Smooth muscle cell (in vitro differentiated cells): ENCODE measurements around the gene HOTAIR. TPM values are rescaled to one million over a fixed set of nuclear protein-coding genes. Genes with fewer than 3 reads are reported as not detected.

Experiments used
- DNase-seq: peaks from one replicate; lab custom pipeline; 2025; ENCODE audit not compliant: unreplicated experiment; lab: John Stamatoyannopoulos, UW
- H2AFZ ChIP-seq: fragments of 200-600 bp; sonication (generic); 2 replicates; pipeline ENCODE4 v1.6.0; 2016; ENCODE audit warnings: antibody characterized with exemption, low read depth, mild to moderate bottlenecking
- H3F3A ChIP-seq: fragments of 200-600 bp; sonication (generic); 2 replicates; pipeline ENCODE4 v1.6.0; 2017; ENCODE audit warnings: antibody characterized with exemption, low read depth
- H3K27ac ChIP-seq: fragments of 200-600 bp; sonication (generic); 2 replicates; pipeline ENCODE4 v1.5.1; 2016; ENCODE audit warnings: low read depth, mild to moderate bottlenecking
- H3K27me3 ChIP-seq: fragments of 200-600 bp; sonication (generic); 2 replicates; pipeline ENCODE4 v1.6.1; 2016; ENCODE audit warnings: low read depth, mild to moderate bottlenecking
- H3K36me3 ChIP-seq: fragments of 200-600 bp; sonication (generic); 2 replicates; pipeline ENCODE4 v1.5.1; 2016; ENCODE audit warnings: low read depth
- H3K4me1 ChIP-seq: fragments of 200-600 bp; sonication (generic); 2 replicates; pipeline ENCODE4 v1.5.1; 2016; ENCODE audit warnings: low read depth
- H3K4me2 ChIP-seq: fragments of 200-600 bp; sonication (generic); 2 replicates; pipeline ENCODE4 v1.6.0; 2016; ENCODE audit warnings: mild to moderate bottlenecking
- H3K4me3 ChIP-seq: fragments of 200-600 bp; sonication (generic); 2 replicates; pipeline ENCODE4 v1.5.1; 2016; ENCODE audit warnings: mild to moderate bottlenecking
- H3K79me2 ChIP-seq: fragments of 200-600 bp; sonication (generic); 2 replicates; pipeline ENCODE4 v1.6.0; 2016; ENCODE audit warnings: low read depth, mild to moderate bottlenecking
- H3K9ac ChIP-seq: fragments of 200-600 bp; sonication (generic); 2 replicates; pipeline ENCODE4 v1.6.0; 2016; ENCODE audit warnings: low read depth
- H3K9me3 ChIP-seq: fragments of 200-600 bp; sonication (generic); replicated peaks from 2 replicates; pipeline ENCODE4 v1.5.1; 2016; ENCODE audit warnings: low read depth
- H4K20me1 ChIP-seq: fragments of 200-600 bp; sonication (generic); 2 replicates; pipeline ENCODE4 v1.6.0; 2016; ENCODE audit warnings: low read depth
- WGBS: methylation state at CpG from one replicate; pipeline ENCODE4 v1.1.7; 2016; ENCODE audit warnings: low lambda C conversion rate; 5-methylcytosine and 5-hydroxymethylcytosine counted together
- polyA plus RNA-seq: library from polyadenylated mRNA; unstranded; fragments of >200 nt; fragmentation: Nextera tagmentation; extraction: Ambion mirVana; gene quantifications from 2 replicates; pipeline ENCODE4 v1.2.1, GENCODE V29; 2016
- total RNA-seq: library from RNA; depleted of rRNA; stranded (reverse); fragments of >200 nt; gene quantifications from 2 replicates; pipeline ENCODE4 v1.2.3, GENCODE V29; 2014
- TF ChIP-seq, protein P1 (sequence below): fragments of 200-600 bp; sonication (generic); IDR thresholded peaks from 2 replicates; pipeline ENCODE4 v1.5.1; 2017; ENCODE audit warnings: borderline replicate concordance, mild to moderate bottlenecking, antibody characterized with exemption; ENCODE audit not compliant: insufficient read depth, poor library complexity, severe bottlenecking

The HOTAIR gene
- total and polyA plus RNA-seq, 2 experiments from 2014 or later, result 0.43 TPM; not detected in 1

DNA sequence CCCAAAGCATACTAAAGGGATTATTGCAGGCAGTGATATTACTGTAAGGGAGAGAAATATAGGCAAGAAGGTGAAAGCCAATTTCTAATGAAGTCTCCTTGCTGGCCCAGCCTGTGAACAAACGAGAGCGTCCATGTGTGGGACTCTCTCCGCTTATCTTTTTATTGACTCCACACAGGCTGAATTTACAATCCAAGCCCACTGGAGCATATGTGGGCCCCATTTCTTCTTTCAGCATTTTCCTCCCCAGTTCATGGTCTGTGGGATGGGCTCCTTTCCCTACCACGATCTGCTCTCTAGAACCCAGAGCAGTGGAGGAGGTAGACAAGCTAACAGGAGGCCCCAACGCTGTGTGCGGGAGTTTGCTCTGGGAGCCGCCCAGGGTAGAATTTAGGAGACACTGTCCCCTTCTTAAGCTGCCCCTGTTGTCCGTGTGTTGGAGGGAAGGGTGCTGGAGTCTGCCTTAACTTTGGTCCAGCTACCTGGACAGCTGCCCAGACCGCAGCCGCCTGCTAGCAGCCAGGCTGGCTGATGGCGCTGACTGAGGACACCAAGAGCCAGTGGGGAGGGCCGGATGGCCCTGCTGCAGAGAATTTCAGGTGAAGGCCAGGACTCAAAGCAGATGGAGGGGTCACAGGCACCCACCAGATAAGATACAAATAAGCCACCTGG is 5.0 kb downstream of the HOTAIR start:
- Histone ChIP-seq H3F3A (no peaks in the 10 kb centered on the region), H2AFZ (no peak overlapping the region), H3K9ac (no peak overlapping the region), H4K20me1 (no peaks in the 10 kb centered on the region), H3K9me3 (no peaks in the 10 kb centered on the region), H3K36me3 (no peaks in the 10 kb centered on the region), H3K27me3 (peaks cover 100% of the 10 kb centered on the region), H3K79me2 (no peaks in the 10 kb centered on the region), H3K27ac (no peak overlapping the region), H3K4me1 (no peaks in the 10 kb centered on the region), H3K4me3 (no peak overlapping the region), H3K4me2 (no peak overlapping the region)
- TF ChIP-seq, protein P1, sequence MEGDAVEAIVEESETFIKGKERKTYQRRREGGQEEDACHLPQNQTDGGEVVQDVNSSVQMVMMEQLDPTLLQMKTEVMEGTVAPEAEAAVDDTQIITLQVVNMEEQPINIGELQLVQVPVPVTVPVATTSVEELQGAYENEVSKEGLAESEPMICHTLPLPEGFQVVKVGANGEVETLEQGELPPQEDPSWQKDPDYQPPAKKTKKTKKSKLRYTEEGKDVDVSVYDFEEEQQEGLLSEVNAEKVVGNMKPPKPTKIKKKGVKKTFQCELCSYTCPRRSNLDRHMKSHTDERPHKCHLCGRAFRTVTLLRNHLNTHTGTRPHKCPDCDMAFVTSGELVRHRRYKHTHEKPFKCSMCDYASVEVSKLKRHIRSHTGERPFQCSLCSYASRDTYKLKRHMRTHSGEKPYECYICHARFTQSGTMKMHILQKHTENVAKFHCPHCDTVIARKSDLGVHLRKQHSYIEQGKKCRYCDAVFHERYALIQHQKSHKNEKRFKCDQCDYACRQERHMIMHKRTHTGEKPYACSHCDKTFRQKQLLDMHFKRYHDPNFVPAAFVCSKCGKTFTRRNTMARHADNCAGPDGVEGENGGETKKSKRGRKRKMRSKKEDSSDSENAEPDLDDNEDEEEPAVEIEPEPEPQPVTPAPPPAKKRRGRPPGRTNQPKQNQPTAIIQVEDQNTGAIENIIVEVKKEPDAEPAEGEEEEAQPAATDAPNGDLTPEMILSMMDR, result no peak
- WGBS, result 41% methylated on average over 12 of the region's 12 CpGs
- DNase-seq, result no peak

DNA sequence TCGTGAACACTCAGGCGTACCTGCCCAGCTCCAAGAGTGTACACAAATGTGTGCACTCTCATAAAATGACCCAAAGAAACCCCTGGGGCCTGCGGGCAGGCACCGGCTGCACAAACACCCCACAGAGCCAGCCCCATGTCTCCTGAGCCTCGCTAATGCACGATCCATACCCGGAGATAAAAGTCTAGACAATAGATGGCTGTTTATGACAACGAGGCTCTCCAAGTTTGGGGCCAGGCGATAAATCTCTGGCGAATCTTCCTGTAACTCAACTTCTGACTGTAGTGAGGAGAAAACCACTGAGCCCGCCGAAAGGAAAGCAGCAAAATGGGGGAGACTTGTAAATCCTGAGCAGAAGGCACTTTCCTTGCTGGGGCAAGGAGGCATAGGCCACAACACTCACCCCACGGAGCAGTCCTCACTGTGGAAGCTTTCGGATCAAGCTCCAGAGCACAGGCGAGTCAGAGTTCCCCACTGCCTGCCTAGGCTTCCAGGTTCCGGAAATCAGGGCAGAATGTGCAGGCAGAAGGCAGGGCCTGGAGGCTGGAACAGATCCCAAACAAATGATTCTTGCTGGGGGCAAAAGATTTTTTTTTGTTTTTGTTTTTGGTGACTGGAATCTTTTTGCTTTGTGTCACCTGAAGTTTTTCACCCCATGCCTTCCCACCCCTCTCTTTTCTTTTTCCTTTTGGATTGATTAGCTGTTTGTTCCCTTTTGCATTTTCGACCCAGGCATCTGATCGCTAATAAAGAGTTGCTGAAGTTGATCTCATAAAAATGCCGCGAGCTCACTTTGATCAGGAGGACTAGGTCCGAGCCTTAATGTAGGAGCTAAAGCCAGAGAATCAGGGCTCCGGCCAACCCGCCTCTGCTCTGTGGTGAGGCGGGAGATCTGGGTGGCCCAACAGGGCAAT is 6.3 kb downstream of the HOTAIR start:
- Histone ChIP-seq H3K9me3 (no peaks in the 10 kb centered on the region), H4K20me1 (no peaks in the 10 kb centered on the region), H2AFZ (no peak overlapping the region), H3K4me1 (no peaks in the 10 kb centered on the region), H3K4me2 (no peak overlapping the region), H3K27me3 (peaks cover 100% of the 10 kb centered on the region), H3K27ac (no peak overlapping the region), H3K9ac (no peak overlapping the region), H3F3A (no peaks in the 10 kb centered on the region), H3K4me3 (no peak overlapping the region), H3K79me2 (no peaks in the 10 kb centered on the region), H3K36me3 (no peaks in the 10 kb centered on the region)
- TF ChIP-seq, protein P1, result no peak
- 29% methylated on average over 24 of the region's 24 CpGs for WGBS
- DNase-seq, result no peak

DNA sequence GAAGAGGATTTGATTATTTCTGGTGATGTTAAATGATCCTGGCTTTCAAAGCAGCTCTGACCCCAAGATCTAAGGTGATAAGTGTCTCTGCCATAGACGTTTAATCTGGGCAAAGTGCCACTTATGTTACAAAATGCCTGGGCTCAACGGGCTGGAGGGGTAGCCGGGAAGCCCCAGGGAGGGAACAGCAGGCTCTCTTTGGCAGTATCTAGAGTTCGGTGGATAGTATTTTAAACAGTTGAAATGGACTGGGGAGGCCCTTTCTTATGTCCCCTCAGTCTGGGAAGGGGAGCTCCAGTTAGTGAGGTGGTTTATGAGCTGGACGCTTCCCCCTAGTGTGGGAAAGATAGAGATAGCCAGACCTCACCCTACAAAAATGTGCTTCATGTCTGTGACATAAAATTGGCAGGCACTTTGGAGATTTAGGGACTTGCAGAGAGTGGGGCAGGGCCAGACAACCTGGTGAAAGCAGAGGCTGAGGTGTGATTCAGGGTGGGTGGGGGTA is 7.3 kb downstream of the HOTAIR start:
- H3K4me3 ChIP-seq, result peak overlapping the region; percentile 30
- TF ChIP-seq, protein P1, result no peak
- H3K27me3 ChIP-seq, result peaks cover 100% of the 10 kb centered on the region

More for the DNA sequence above, 7.3 kb downstream of the HOTAIR start:
- Histone ChIP-seq H3F3A (no peaks in the 10 kb centered on the region), H3K79me2 (no peaks in the 10 kb centered on the region), H3K27ac (no peak overlapping the region), H3K9me3 (no peaks in the 10 kb centered on the region), H3K4me2 (peak overlapping the region; percentile 63), H4K20me1 (no peaks in the 10 kb centered on the region), H2AFZ (no peak overlapping the region), H3K4me1 (no peaks in the 10 kb centered on the region), H3K36me3 (no peaks in the 10 kb centered on the region), H3K9ac (no peak overlapping the region)
- 38% methylated on average over 5 of the region's 5 CpGs for WGBS
- no peak for DNase-seq
